ENCODE results near the gene SLC39A11. TPM values are rescaled to one million over a fixed set of nuclear protein-coding genes. Genes with fewer than 3 reads are reported as not detected.
A peak's percentile ranks its signal among the peaks of the same experiment; 100 is the strongest.

The SLC39A11 gene
- total RNA-seq, 1 experiment from 2014 or later: 18.9 TPM

DNA sequence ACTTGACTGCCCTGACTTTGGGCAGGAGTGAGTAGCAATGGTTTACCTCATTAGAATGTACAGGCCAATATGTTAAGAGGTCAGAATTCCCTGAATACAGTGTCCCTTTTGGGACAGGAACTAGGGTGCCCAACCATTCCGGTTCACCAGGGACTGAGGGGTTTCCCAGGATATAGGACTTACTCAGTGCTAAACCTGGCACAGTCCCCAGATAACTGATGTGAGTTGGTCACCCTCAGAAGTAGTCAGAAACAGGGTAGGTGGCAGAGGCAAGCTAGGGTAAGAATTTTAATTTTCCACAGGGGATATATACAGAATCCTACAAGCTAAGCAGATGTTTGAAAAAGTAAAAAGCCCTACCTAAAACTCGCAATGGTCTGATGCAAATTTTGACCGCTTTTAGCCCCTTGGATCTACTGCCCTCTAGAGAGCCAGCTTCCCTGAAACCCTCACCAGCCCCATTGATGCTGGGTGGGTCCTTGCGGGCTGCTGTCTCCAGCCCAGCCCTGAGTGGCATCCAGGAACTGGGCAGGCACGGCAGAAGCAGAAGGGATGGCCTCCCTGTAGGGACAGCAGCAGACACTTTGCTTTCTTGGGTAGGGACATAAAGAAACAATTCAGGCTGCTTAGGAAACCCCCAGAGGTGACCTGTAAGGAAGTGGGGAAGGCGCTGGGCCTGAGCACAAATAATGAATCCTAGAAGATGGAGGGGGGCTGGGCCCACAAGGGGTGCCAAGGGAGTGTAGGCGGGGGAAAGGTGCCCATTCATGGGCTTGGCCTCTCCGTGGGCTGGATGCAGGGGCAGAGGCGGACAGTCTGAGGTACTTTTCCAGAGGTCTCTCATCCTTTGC, 434.8 kb downstream of the SLC39A11 start:
- Mint-ChIP-seq H3K27ac (no peak overlapping the region), H3K4me1 (peaks cover 11% of the 10 kb centered on the region), H3K4me3 (no peak overlapping the region), H3K27me3 (ENCODE audit: low read depth) (no peaks in the 10 kb centered on the region), H3K36me3 (no peaks in the 10 kb centered on the region), H3K9me3 (no peaks in the 10 kb centered on the region)
- CTCF ChIA-PET: interaction anchor here (0.6 to 5.0 kb wide), 3 partner anchors 67 to 101 kb away, joined by 3 to 32 read pairs (median 13); no protein-coding TSS in a partner anchor
- POLR2A ChIA-PET: no interaction called here
- no peak for TF ChIP-seq JUN (CRISPR knock-in tag; IDR thresholded peaks at IDR 0.05)
- TF ChIP-seq HMGA2 (CRISPR knock-in tag; IDR thresholded peaks at IDR 0.05): no peak
- ATAC-seq (peak; percentile 78), DNase-seq (ENCODE audit: low spot score) (peak; percentile 27)

- DNase-seq (ENCODE audit: low spot score): no peak
Observed at GRCh38 chr17:72656130-72656763, 436.2 kb downstream of the SLC39A11 start.

More at GRCh38 chr17:72656130-72656763, 436.2 kb downstream of the SLC39A11 start:
- no peaks in the 10 kb centered on the region for H3K9me3 Mint-ChIP-seq
- TF ChIP-seq PRRX2 (CRISPR knock-in tag; IDR thresholded peaks at IDR 0.05): no peak
- no peak for TF ChIP-seq TEAD4 (CRISPR knock-in tag; IDR thresholded peaks at IDR 0.05)
- TF ChIP-seq, protein P1, sequence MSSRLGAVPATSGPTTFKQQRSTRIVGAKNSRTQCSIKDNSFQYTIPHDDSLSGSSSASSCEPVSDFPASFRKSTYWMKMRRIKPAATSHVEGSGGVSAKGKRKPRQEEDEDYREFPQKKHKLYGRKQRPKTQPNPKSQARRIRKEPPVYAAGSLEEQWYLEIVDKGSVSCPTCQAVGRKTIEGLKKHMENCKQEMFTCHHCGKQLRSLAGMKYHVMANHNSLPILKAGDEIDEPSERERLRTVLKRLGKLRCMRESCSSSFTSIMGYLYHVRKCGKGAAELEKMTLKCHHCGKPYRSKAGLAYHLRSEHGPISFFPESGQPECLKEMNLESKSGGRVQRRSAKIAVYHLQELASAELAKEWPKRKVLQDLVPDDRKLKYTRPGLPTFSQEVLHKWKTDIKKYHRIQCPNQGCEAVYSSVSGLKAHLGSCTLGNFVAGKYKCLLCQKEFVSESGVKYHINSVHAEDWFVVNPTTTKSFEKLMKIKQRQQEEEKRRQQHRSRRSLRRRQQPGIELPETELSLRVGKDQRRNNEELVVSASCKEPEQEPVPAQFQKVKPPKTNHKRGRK (CRISPR knock-in tag; IDR thresholded peaks at IDR 0.05; ENCODE audit: borderline replicate concordance): no peak
- TF ChIP-seq CREM (CRISPR knock-in tag; IDR thresholded peaks at IDR 0.05): no peak
- no peak for TF ChIP-seq ZSCAN18 (CRISPR knock-in tag; IDR thresholded peaks at IDR 0.05)
- no peak for TF ChIP-seq TP53 (CRISPR knock-in tag; IDR thresholded peaks at IDR 0.05)
- no peak for TF ChIP-seq SMAD3 (CRISPR knock-in tag; IDR thresholded peaks at IDR 0.05; ENCODE audit: borderline replicate concordance)
- TF ChIP-seq HMGA2 (CRISPR knock-in tag; IDR thresholded peaks at IDR 0.05): no peak
- no peak for TF ChIP-seq ATF3 (CRISPR knock-in tag; conservative IDR thresholded peaks at IDR 0.05)
- TF ChIP-seq STAT6 (CRISPR knock-in tag; conservative IDR thresholded peaks at IDR 0.05; ENCODE audit: low read depth): no peak
- no peak for TF ChIP-seq ZNF423 (CRISPR knock-in tag; IDR thresholded peaks at IDR 0.05)
- no peak for TF ChIP-seq NFATC4 (CRISPR knock-in tag; IDR thresholded peaks at IDR 0.05)
- TF ChIP-seq ZBTB21 (CRISPR knock-in tag; IDR thresholded peaks at IDR 0.05; ENCODE audit: borderline replicate concordance): no peak
- ChIA-PET POLR2A (no interaction called here), CTCF (interaction anchor here (1.0 to 5.0 kb wide), 7 partner anchors 69 to 330 kb away, joined by 3 to 32 read pairs (median 5); no protein-coding TSS in a partner anchor)
- H3K27me3 Mint-ChIP-seq (ENCODE audit: low read depth): no peaks in the 10 kb centered on the region
- no peak overlapping the region for H3K4me3 Mint-ChIP-seq
- no peak for ATAC-seq
- H3K27ac Mint-ChIP-seq: no peak overlapping the region
- peaks cover 11% of the 10 kb centered on the region for H3K4me1 Mint-ChIP-seq
- H3K36me3 Mint-ChIP-seq: no peaks in the 10 kb centered on the region
